Stimulated activated CD4-positive, alpha-beta T cell treated with anti-CD3 and anti-CD28 coated beads, Interleukin-4, amount 100 ng/mL, for 24 hours (primary cell): ENCODE measurements around the gene CTSW.

Source experiments
- DNase-seq: peaks from one replicate; pipeline ENCODE4 v3.0.0-alpha.2; 2020

Gene CTSW

GRCh38 chr11:65932558-65932919 lies 52.9 kb downstream of the CTSW start:
- DNase-seq = no peak
